ENCODE results near the gene FLYWCH1. TPM values are rescaled to one million over a fixed set of nuclear protein-coding genes. Genes with fewer than 3 reads are reported as not detected.
"Not testable (repeated sequence)": the region's sequence is repeated elsewhere in the genome, so short reads cannot be mapped to it uniquely, and the experiment has no call there.

Gene FLYWCH1
- total and polyA plus RNA-seq, 8 donors = 11.5 to 40.4 (median 16.5) TPM

GRCh38 chr16:2939968-2940367 is 28.2 kb downstream of the FLYWCH1 start:
- FAIRE-seq (no peak), ATAC-seq (no peak), DNase-seq (no peak)
- WGBS, 2 donors = 65 to 68% methylated on average over 2 of the region's 2 CpGs
- Histone ChIP-seq H3K4me3 (no peak overlapping the region), H3K4me1 (no peaks in the 10 kb centered on the region), H3K36me3 (peaks cover 0 to 28% (median 17%) of the 10 kb centered on the region in 3 donors), H3K9me3 (no peaks in the 10 kb centered on the region), H3K27ac (no peak overlapping the region), H3K27me3 (no peaks in the 10 kb centered on the region)
- no peak for TF ChIP-seq CTCF (IDR thresholded peaks at IDR 0.05)
- intact Hi-C loops (cut with DNase I) = no loop called here

GRCh38 chr16:2942045-2942444 is 30.3 kb downstream of the FLYWCH1 start:
- DNase-seq (no peak), FAIRE-seq (no peak), ATAC-seq (no peak)
- Histone ChIP-seq H3K4me3 (no peak overlapping the region), H3K27ac (no peak overlapping the region), H3K27me3 (no peaks in the 10 kb centered on the region), H3K9me3 (no peaks in the 10 kb centered on the region), H3K36me3 (peaks cover 0 to 28% (median 14%) of the 10 kb centered on the region in 3 donors), H3K4me1 (no peaks in the 10 kb centered on the region)
- 67 to 83% methylated on average over 4 of the region's 4 CpGs for WGBS, 2 donors
- intact Hi-C loops (cut with DNase I) = no loop called here
- TF ChIP-seq CTCF (IDR thresholded peaks at IDR 0.05) = no peak

GRCh38 chr16:2943716-2944115 is 32.0 kb downstream of the FLYWCH1 start:
- H3K27ac ChIP-seq; H3K9me3 ChIP-seq; H3K27me3 ChIP-seq; DNase-seq; intact Hi-C loops (cut with DNase I); ATAC-seq; H3K4me3 ChIP-seq; FAIRE-seq; H3K4me1 ChIP-seq: not testable (repeated sequence)
- WGBS, 2 donors = 83 to 85% methylated on average over 12 of the region's 12 CpGs
- H3K36me3 ChIP-seq = peaks cover 0 to 17% (median 13%) of the 10 kb centered on the region in 3 donors

- H3K27ac ChIP-seq = no peak overlapping the region
- WGBS, 2 donors = 95 to 96% methylated on average over 4 of the region's 4 CpGs
- H3K9me3 ChIP-seq = no peaks in the 10 kb centered on the region
- no peak for DNase-seq
- TF ChIP-seq CTCF (IDR thresholded peaks at IDR 0.05) = no peak
- intact Hi-C loops (cut with DNase I) = no loop called here
- no peaks in the 10 kb centered on the region for H3K4me1 ChIP-seq
- no peaks in the 10 kb centered on the region for H3K36me3 ChIP-seq
- ATAC-seq = no peak
- H3K27me3 ChIP-seq = no peaks in the 10 kb centered on the region
- no peak overlapping the region for H3K4me3 ChIP-seq
- FAIRE-seq = no peak
Measured at GRCh38 chr16:2946649-2947048, 34.9 kb downstream of the FLYWCH1 start.

GRCh38 chr16:2948807-2949704 is 37.3 kb downstream of the FLYWCH1 start:
- no peak for TF ChIP-seq CTCF (IDR thresholded peaks at IDR 0.05)
- intact Hi-C loops (cut with DNase I) = no loop called here
- no peak overlapping the region for H3K4me3 ChIP-seq
- no peak overlapping the region for H3K27ac ChIP-seq
- DNase-seq (peak in 1 of 6 donors; percentile 43), ATAC-seq (no peak), FAIRE-seq (no peak)
- no peaks in the 10 kb centered on the region for H3K4me1 ChIP-seq
- 83 to 84% methylated on average over 36 of the region's 36 CpGs for WGBS, 2 donors
- no peaks in the 10 kb centered on the region for H3K27me3 ChIP-seq
- no peaks in the 10 kb centered on the region for H3K9me3 ChIP-seq
- no peaks in the 10 kb centered on the region for H3K36me3 ChIP-seq
